A172 (cell line): ENCODE data around the gene LGALS7. TPM values are rescaled to one million over a fixed set of nuclear protein-coding genes. Genes with fewer than 3 reads are reported as not detected.

Experiments
- DNase-seq: peaks from one replicate; pipeline ENCODE4 v3.0.0-alpha.2; 2015; ENCODE audit warnings: low spot score
- total RNA-seq: library from RNA; depleted of rRNA; stranded (reverse); fragments of >200 nt; shearing (Covaris generic); gene quantifications from 2 replicates; pipeline ENCODE4 v1.2.3, GENCODE V29; 2014

Gene LGALS7
- total RNA-seq, 1 experiment from 2014 or later: not detected

DNA sequence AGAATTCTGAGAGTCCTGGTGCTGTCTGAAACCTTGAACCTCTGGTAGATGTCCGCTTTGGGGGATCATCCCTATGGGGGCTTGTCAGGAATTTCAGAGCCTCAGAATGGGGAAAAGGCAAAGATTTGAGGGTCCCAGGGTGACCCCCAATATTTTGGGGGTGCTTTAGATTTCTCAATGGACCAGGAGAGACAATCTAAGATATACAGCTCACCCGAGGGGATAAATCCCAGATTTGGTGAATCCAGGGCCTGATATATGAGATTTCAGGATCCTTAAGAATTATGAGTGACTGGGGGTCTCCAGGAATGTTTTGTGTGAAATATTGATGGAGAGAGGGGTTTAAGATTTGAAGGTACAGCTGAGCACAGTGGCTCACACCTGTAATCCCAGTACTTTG lies 32.4 kb downstream of the LGALS7 start:
- no peak for DNase-seq

DNA sequence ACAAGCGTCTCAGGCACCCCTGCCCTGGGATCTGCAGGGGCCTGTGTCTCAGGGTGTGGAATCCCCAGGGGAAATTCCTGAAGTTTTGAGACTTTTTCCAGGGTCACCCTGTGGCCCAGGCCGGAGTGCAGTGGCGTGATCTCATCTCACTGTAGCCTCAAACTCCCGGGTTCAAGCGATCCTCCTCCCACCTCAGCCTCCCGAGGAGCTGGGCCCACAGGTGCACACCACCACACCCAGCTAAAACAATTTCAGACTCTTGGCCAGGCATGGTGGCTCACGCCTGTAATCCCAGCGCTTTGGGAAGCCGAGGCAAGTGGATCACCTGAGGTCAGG lies 33.1 kb downstream of the LGALS7 start:
- no peak for DNase-seq

DNA sequence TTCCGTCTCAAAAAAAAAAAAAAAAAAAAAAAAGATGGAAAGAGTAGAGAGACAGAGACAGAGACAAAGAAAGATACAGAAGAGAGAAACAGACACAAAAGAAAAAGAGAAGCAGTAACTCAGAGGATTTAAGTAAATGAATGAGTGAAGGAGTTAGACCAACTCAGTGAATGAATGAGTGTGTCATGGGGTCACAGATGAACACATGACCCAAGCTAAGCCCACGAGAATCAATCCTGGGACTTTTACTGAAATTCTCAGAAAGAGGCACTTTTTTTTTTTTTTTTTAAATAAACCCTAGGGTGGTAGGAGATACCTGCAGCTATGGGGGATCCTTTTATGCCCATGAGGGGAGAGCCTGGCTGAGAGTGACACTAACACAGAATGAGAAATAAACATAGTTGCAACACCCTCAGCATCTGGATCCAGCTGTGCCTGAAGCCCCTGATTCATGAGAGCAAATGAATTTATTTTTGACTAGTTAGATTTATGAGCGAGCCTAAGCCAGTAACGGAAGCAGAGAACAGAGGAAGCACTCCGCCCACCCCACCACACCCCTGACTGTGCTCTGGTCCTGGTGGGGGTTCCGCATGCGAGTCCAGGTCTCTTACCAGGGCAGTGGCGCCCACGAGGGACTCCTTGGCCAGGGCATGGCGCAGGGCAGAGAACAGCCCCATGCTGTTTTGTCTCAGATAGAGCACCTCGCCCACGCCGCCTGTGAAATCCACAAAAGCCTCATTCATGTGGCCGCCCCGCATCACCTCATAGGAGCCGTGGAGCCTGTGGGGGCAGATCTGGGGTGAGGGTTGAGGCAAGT lies 33.7 kb downstream of the LGALS7 start:
- no peak for DNase-seq

DNA sequence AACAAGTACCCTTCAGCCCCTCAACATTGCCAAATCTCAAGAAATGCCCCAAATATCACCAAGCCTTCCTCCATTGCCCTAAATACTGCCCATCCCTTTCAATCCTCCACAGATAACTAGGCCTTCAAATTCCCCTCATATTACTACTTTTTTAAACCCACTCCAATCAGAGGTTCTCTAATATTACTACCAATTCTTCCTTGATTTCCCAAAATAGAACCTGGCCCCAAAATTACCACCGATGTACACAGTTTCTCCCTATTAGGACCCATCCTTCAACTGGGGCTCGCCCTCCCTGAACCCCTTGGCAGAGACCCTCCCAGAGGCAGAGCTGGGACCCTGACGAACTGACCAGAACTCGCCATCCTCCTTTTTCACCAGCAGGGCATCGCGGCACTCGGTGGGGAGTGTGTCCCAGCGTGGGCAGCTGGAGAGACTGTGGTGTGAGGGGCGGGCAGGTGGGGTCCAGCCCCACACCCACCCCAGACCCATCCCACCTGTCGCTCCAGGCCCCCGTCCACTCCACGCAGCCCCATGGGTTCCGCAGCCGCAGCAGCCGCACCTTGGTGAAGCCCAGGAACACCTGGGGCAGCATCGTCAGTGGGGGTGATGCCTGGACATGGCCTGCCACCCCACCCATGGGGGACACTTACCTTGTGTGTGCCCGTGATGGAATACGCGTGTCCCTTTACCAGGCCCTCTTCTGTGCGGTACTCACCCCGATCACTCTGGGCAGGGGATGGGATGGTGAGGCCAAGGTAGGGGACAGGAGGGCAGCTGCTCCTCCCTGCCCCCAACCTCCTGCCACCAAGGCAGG lies 35.2 kb downstream of the LGALS7 start:
- DNase-seq: no peak

DNA sequence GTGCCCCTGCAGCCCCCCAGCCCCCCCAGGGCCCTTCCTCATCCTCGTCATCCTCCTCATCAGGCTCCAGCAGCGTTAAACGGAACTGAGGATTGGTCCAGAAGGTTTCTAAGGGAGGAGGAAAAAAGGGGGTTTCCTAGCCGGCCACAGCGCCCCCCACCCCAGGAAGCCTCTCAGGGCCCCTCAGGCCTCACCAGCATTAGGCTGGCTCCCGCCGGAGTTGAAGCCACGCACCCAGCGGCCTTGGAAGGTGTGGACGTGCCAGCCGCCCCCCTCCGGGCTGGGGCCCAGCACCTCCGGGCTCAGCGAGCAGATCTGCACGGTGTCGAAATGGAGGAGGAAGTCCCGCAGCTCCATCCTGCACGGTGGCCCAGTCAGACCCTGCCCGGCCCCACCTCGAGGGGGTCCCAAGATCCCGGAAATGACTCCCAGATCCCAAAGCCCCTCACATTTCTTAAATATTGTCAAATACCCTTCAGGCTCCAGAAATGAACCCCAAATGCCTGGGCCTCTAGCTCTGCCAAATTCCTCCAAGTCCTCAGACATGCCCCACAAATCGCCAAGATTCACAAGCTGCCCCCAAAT lies 35.9 kb downstream of the LGALS7 start:
- no peak for DNase-seq

DNA sequence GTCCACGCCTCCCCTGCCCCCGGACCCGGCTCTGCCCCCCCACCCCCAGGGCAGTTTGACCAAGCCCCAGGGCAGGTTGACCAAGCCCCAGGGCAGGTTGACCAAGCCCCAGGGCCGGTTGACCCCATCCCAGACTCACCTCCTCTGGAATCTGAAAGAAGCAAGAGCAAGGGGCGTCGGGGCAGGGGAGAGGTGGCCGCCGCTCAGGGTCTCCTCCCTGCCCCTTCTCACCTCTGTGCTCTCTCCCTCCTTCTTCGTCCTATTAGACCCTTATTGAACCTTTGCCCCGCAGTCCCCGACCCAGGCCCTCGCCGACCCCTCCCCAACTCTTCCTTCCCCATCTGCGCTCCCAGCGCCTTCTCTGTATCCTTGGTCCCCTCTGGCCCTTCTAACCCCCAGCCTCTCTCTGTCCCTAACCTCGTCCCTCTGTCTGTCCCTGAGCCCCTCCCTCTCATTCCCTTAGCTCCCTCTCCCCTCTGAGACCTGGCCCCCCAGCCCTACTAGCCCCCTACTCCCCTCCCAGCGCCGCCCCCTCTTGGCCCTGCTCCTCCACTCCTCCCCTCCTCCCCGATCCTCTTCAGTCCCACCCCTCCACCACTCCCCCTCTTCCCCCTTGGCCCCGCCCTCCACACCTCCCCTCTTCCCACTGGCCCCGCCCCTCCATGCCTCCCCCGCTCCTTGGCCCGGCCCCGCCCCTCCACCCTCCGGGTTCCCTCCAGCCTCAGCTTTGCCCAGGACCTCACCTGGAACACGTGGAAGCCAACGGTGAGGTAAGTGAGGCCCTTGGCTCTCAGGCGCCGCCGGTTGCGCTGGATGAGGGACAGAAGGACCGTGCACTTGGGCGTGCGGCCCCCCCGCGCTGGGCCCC lies 36.7 kb downstream of the LGALS7 start:
- DNase-seq: no peak

DNA sequence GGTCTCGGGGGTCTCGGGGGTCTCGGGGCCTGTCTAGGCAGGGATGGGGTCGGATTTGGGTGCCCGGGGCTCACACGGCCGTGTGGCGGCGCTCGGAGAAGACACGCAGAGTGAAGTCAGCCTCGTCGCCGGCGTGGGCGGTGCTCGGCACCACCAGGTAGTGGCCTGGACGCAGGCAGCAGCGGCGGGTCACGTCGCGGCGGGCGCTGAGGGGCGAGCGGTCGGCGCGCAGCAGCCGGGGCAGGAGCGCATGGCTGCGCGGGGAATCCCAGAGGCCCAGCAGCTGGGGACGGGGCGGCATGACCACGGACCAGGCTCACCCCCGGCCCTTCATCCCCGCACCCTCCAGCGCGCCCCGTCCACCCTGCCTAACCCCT lies 37.3 kb downstream of the LGALS7 start:
- DNase-seq: no peak

DNA sequence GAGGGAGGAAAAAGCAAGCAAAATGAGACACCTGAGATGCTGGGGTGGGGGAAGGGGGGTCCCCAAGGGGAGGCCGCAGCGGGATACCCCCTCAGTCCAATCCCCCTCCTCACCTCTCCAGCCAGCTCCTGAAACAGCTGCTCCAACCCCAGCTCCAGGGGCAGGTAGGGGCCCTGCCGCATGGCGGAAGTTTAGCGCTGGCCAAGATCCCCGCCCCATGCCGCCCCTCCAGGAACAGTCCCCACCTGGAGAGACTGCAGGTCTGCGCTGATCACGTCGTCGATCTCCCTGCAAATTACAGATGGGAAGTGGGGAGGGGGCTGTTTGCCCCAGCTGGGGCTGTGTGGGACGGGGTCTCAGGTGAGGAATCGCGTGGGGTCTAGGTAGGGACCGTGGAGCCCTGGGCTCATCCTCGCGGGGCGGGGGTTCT lies 38.0 kb downstream of the LGALS7 start:
- DNase-seq: no peak

DNA sequence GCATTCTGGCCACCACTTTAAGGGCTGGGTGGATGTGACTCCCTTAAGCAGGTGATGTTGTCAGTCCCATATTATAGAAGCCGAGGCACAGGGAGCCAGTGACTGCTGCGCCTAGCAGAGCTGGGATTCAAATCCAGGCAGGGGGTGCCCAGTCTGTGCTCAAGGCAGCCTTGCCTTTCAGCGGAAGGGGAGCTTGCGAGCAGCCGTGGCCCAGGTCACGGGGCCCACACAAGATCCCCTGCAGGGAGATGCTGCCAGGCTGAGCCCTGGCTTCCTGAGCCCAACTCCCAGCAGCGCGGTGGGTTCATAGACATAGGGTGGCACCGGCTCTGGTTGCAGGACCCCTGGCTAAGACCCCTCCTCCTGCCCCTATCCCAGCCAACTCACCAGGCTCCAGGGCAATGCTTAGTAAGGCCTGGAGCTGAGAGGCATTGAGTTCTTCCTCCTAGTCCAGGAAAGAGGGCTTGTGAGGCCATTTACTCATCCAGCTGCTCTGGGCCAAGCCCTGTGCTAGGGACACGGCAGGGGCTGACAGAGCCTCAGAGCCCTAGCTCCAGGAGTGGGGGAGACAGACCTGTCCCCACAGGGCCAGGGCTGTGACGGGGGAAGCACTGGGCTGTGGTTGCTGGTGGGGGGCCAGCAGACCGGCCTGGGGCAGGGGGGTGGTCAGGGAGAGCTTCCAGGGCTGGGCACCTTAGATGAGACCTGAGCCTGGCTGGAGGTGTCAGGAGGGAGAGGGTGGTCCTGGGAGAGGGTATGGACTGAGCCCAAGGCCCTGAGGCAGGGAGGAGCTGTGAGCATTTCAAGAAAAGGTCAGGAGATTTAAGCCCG lies 38.7 kb downstream of the LGALS7 start:
- DNase-seq: peak; percentile 74

DNA sequence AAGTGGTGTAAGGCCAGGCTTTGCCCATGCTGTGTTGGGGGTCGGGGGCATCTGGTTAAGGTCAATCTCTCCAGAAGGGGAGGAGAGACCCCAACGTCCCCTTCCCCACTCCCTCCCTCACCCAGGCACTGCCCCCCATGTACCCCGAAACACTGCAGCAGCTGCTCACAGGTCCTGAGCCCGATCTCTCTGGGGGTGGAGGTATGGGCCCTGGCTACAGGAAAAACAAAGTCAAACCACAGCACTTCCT lies 39.2 kb downstream of the LGALS7 start:
- no peak for DNase-seq

DNA sequence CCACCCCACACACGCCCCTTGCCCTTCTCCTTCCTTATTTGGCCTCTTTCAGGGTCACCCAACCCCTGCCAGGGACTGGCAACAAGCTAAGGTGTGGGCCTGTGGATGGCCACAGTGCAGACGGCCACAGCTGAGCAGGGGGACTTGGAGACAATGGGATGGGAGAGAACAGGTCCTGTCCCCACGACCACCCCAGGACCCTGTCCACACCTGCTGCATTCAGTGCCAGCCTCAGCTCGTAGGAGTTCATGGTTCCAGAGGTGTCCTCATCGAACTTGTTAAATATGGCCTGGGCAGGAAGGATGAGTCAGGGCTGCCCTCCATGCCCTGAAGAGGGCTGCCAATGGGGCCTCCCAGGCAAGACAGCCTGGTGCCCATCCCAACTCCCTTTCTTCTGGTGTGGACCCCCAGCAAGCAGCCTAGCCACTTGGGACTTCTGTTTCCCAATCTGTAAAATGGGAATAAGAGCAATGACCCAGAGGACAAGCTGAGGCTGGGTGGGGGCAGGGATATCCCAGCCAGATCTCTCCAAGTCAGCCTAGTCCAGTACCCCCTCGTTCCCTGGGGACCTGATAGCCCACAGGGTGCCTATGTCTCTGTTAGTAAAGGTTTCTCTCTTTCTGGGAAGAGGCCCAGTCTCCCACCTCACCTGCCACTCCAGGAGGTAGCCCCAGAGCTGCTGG lies 39.7 kb downstream of the LGALS7 start:
- peak; percentile 52 for DNase-seq

DNA sequence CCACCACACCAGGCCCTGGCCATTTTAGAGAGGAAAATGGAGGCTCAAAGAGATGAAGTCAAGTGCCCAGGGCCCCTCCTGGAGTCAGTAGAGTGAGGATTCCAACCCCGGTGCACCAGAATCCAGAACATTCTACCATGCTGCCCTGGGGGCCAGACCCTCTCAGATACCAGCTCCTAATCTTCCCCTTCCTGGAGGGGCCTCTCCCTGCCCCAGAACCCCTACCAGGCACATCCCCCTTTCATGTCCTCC lies 40.1 kb downstream of the LGALS7 start:
- no peak for DNase-seq

DNA sequence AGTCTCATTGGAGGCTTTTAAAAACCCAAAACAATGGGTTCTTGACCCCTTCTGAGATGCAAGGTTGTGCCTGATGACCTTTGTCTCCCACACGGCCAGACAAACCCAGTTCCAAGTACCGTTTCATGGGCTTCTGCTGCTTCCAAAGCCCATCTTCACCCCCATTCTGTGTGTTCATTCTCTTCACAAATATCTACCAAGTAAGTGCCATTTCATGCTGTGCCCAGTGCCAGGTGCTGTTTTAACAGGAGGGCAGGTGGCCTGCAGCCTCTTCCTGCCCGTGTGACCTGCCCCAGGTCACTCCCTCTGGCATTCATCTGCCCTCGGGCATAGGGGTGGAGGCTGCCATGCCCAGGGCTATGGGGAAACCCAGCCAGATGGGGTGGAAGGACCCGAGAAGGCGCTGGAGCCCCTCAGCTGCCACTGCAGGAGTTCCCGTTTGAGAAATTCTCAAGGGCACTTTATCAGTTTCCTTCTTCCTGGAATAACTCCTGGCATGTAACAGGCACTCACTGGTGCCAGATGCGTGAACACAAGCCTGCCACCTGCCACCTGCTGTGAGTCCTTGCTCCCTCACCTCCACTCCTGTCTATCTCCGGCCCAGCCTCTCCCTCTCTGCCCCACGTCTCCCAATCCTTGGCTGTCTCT lies 41.5 kb downstream of the LGALS7 start:
- DNase-seq: no peak

DNA sequence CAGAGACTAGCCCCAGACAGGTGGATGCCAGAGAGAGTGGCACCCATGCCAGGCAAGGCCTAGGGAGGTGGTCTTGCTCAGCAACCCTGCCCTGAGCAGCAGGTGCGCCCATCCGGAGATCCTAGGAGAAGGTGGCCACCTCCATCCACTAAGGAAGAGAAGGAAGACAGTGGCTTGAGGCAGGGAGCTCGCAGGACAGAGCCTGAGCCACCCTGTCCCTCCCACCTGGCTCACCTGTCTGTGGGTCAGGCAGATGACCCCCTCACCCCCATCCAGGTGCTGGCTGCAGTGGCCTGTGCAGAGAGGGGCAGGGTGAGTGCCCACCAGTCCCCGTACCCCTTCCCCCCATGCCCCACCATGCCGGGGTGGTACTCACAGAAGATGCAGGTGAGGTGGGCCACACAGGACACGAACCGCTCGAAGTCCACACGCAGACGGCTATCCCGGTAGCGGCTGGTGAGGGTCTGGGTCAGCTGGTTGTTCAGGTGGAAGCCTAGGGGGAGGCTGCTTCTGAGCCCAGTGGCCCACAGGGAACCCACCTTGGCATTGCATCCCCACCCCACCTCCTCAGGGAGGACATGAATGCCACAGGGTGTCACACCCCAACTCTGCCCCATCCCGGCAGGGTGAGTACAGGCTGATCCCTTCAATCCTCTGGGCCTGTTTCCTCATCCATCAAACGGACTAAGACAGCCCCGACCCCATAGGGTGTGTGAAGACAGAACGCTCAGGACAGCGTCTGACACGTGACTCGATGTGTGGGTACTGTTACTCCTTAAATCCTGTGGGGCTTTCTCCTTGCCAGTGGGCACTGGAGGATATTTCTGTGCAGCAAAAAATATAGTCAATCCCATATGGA lies 42.4 kb downstream of the LGALS7 start:
- DNase-seq: no peak

DNA sequence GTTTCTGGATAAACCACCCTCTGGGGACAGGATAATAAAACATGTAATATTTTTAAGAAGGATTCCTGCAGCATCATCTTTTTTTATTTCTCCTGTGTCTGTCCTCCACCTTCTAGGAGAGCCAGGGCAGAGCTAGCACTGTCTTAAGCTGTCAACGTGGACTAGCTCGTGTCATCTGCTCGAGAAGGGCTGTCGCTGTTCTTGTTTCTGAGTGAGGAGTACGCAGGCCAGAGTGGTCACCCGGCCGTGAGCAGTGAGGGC lies 42.9 kb downstream of the LGALS7 start:
- DNase-seq: no peak

DNA sequence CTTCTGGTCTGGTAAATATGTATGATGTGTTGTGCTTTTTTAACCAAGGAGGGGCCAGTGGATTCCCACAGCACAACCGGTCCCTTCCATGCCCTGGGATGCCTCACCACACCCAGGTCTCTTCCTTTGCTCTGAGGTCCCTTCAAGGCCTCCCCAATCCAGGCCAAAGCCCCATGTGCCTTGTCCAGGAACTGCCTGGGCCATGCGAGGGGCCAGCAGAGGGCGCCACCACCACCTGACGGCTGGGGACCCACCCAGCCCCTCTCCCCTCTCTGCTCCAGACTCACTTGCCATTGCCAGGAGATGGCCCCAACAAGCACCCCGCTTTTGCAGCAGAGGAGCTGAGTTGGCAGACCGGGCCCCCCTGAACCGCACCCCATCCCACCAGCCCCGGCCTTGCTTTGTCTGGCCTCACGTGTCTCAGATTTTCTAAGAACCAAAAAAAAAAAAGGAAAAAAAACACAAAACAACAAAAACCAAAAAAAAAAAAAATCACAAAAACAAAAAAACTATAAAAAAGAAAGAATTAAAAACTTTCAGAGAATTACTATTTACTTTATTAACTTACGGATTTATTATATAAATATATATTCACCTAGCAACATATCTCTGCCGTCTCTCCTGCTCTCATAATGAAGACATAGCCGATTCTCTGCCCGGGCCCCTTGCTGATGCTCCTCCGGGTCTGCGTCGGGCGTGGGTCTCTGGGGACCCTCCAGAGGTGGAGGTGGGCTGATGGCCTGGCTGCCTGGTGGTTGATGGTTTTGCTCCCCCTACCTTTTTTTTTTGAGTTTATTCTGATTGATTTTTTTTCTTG lies 43.5 kb downstream of the LGALS7 start:
- peak; percentile 54 for DNase-seq

DNA sequence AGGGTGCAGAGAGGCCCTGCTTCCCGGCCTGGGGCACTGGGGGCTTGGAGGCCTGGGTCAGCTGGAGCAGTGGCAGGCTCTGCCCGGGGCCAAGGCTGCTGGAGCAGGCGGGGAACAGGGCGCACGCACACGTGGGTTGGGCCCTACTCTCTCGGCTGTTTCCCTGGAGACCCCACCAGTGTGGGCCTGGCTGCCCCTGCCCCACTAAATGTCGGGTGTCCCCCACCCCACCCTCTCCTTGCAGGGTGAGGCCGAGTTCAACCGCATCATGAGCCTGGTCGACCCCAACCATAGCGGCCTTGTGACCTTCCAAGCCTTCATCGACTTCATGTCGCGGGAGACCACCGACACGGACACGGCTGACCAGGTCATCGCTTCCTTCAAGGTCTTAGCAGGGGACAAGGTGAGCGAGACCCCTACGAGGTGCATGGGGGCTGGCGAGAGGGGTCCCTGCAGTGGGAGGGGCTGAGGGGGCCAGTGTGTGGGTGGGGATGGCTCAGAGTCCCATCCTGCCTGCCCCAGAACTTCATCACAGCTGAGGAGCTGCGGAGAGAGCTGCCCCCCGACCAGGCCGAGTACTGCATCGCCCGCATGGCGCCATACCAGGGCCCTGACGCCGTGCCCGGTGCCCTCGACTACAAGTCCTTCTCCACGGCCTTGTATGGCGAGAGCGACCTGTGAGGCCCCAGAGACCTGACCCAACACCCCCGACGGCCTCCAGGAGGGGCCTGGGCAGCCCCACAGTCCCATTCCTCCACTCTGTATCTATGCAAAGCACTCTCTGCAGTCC lies 44.4 kb downstream of the LGALS7 start:
- DNase-seq: no peak
